Left kidney (tissue), 8 donors: ENCODE results near the gene MARS2. TPM values are rescaled to one million over a fixed set of nuclear protein-coding genes. Genes with fewer than 3 reads are reported as not detected.
"Not testable (repeated sequence)": the region's sequence is repeated elsewhere in the genome, so short reads cannot be mapped to it uniquely, and the experiment has no call there.

ENCODE experiments used
- DNase-seq: peaks from one replicate; pipeline ENCODE4 v3.0.0-alpha.2; 2013
- long read RNA-seq, 8 donors: transcript quantifications; one replicate each; lab custom pipeline, GENCODE V29; 2026
- polyA plus RNA-seq: library from polyadenylated mRNA; unstranded; fragments of 120-200 nt; gene quantifications from one replicate; pipeline ENCODE4 v1.2.1, GENCODE V29; 2013; ENCODE audit not compliant: insufficient read length

The MARS2 gene
- polyA plus RNA-seq, result 8.0 TPM
- long read RNA-seq, donor 1, transcript MARS2-201 (1 exons, 3,019 nt), result major isoform, 12 of 12 reads
- long read RNA-seq, donor 1, partial matches to known transcripts, result 0 of 12 reads
- long read RNA-seq, donor 1, other reads (novel, unspliced or antisense), result 0 of 12 reads
- long read RNA-seq, donor 2, transcript MARS2-201 (1 exons, 3,019 nt), result major isoform, 6 of 6 reads
- long read RNA-seq, donor 2, partial matches to known transcripts, result 0 of 6 reads
- long read RNA-seq, donor 2, other reads (novel, unspliced or antisense), result 0 of 6 reads
- long read RNA-seq, donor 3, transcript MARS2-201 (1 exons, 3,019 nt), result major isoform, 5 of 5 reads
- long read RNA-seq, donor 3, partial matches to known transcripts, result 0 of 5 reads
- long read RNA-seq, donor 3, other reads (novel, unspliced or antisense), result 0 of 5 reads
- long read RNA-seq, donor 4, result 0 reads
- long read RNA-seq, donor 5, transcript MARS2-201 (1 exons, 3,019 nt), result major isoform, 7 of 7 reads
- long read RNA-seq, donor 5, partial matches to known transcripts, result 0 of 7 reads
- long read RNA-seq, donor 5, other reads (novel, unspliced or antisense), result 0 of 7 reads
- long read RNA-seq, donor 6, transcript MARS2-201 (1 exons, 3,019 nt), result major isoform, 7 of 7 reads
- long read RNA-seq, donor 6, partial matches to known transcripts, result 0 of 7 reads
- long read RNA-seq, donor 6, other reads (novel, unspliced or antisense), result 0 of 7 reads
- long read RNA-seq, donor 7, transcript MARS2-201 (1 exons, 3,019 nt), result major isoform, 10 of 10 reads
- long read RNA-seq, donor 7, partial matches to known transcripts, result 0 of 10 reads
- long read RNA-seq, donor 7, other reads (novel, unspliced or antisense), result 0 of 10 reads
- long read RNA-seq, donor 8, transcript MARS2-201 (1 exons, 3,019 nt), result major isoform, 6 of 6 reads
- long read RNA-seq, donor 8, partial matches to known transcripts, result 0 of 6 reads
- long read RNA-seq, donor 8, other reads (novel, unspliced or antisense), result 0 of 6 reads

GRCh38 chr2:197705121-197705911, at the start of gene MARS2:
MARS2 (plus strand) TSS chr2:197705369; CDS start chr2:197705406, 37 bp downstream.
- peak; percentile 88 for DNase-seq

GRCh38 chr2:197657562-197657961, 47.6 kb upstream of the MARS2 start:
- no peak for DNase-seq

GRCh38 chr2:197661626-197662025, 43.5 kb upstream of the MARS2 start:
- DNase-seq, result no peak

GRCh38 chr2:197666277-197666676, 38.9 kb upstream of the MARS2 start:
- no peak for DNase-seq

- DNase-seq, result no peak
These were observed 36.9 kb upstream of the MARS2 start for GRCh38 chr2:197668296-197668695.

GRCh38 chr2:197669077-197669476, 36.1 kb upstream of the MARS2 start:
- no peak for DNase-seq

GRCh38 chr2:197672371-197672893, 32.7 kb upstream of the MARS2 start:
- no peak for DNase-seq

GRCh38 chr2:197673106-197673505, 32.1 kb upstream of the MARS2 start:
- peak; percentile 8 for DNase-seq

GRCh38 chr2:197673606-197674005, 31.6 kb upstream of the MARS2 start:
- peak; percentile 14 for DNase-seq

- DNase-seq, result peak; percentile 15
These were observed 31.1 kb upstream of the MARS2 start for GRCh38 chr2:197674060-197674459.

- DNase-seq, result peak; percentile 46
These were observed 30.6 kb upstream of the MARS2 start for GRCh38 chr2:197674591-197674990.

GRCh38 chr2:197675246-197675645, 29.9 kb upstream of the MARS2 start, which contains the start of gene RFTN2:
RFTN2 (minus strand) TSS chr2:197675587; CDS start chr2:197675458, 129 bp downstream.
- peak; percentile 50 for DNase-seq

- peak; percentile 71 for DNase-seq
These were observed 29.4 kb upstream of the MARS2 start for GRCh38 chr2:197675711-197676188.

GRCh38 chr2:197677056-197677455, 28.1 kb upstream of the MARS2 start:
- no peak for DNase-seq

GRCh38 chr2:197677483-197677882, 27.7 kb upstream of the MARS2 start:
- no peak for DNase-seq

GRCh38 chr2:197695206-197695605, 10.0 kb upstream of the MARS2 start:
- DNase-seq, result not testable (repeated sequence)

GRCh38 chr2:197695971-197696370, 9.2 kb upstream of the MARS2 start:
- DNase-seq, result not testable (repeated sequence)

- DNase-seq, result not testable (repeated sequence)
These were observed 8.6 kb upstream of the MARS2 start for GRCh38 chr2:197696571-197696970.

GRCh38 chr2:197699724-197700123, 5.4 kb upstream of the MARS2 start:
- not testable (repeated sequence) for DNase-seq

GRCh38 chr2:197700960-197701359, 4.2 kb upstream of the MARS2 start:
- no peak for DNase-seq

- DNase-seq, result no peak
These were observed 592 bp upstream of the MARS2 start for GRCh38 chr2:197704434-197705120.
